Activated CD8-positive, alpha-beta T cell treated with anti-CD3 and anti-CD28 coated beads for 36 hours (primary cell): Measurements from ENCODE around the gene SLC22A8. TPM values are rescaled to one million over a fixed set of nuclear protein-coding genes. Genes with fewer than 3 reads are reported as not detected.
"Not testable (repeated sequence)": the region's sequence is repeated elsewhere in the genome, so short reads cannot be mapped to it uniquely, and the experiment has no call there.

Experiments
- ATAC-seq: fragments of 200-7000 bp; cut with Tn5 transposase; one replicate; pipeline ENCODE4 v1.10.0; 2021; ENCODE audit warnings: mild to moderate bottlenecking, moderate library complexity
- CTCF ChIA-PET: fragments of 350-600 bp; sonication (Branson Sonifier 250); formaldehyde crosslinking; loops from one replicate; lab custom pipeline; 2021; ENCODE audit warnings: antibody characterized with exemption; lab: Charles Lee
- POLR2A ChIA-PET: fragments of 350-600 bp; sonication (Branson Sonifier 250); formaldehyde crosslinking; loops from one replicate; lab custom pipeline; 2021; ENCODE audit warnings: antibody characterized with exemption; lab: Charles Lee
- DNase-seq: peaks from one replicate; pipeline ENCODE4 v3.0.0-alpha.2; 2020
- H3K27ac Mint-ChIP-seq: one replicate; pipeline ENCODE4 v1.8.0; 2021; ENCODE audit warnings: mild to moderate bottlenecking, mixed read lengths
- H3K27me3 Mint-ChIP-seq: one replicate; pipeline ENCODE4 v1.8.0; 2021; ENCODE audit warnings: mixed read lengths
- H3K36me3 Mint-ChIP-seq: one replicate; pipeline ENCODE4 v1.8.0; 2021; ENCODE audit warnings: low read depth, mixed read lengths
- H3K4me1 Mint-ChIP-seq: one replicate; pipeline ENCODE4 v1.8.0; 2021; ENCODE audit warnings: low read depth, mixed read lengths
- H3K4me3 Mint-ChIP-seq: one replicate; pipeline ENCODE4 v1.8.0; 2021; ENCODE audit warnings: mild to moderate bottlenecking, moderate library complexity, mixed read lengths
- H3K9me3 Mint-ChIP-seq: one replicate; pipeline ENCODE4 v1.8.0; 2021; ENCODE audit warnings: mixed read lengths
- intact Hi-C: fragments of 100-400 bp; cut with micrococcal nuclease; formaldehyde crosslinking; loops from one replicate; pipeline ENCODE4 v1.10.0; 2022
- total RNA-seq, 2 experiments: library from RNA; stranded (reverse); gene quantifications; one replicate each; pipeline ENCODE4 v1.2.3, GENCODE V29; 2021
- TF ChIP-seq, protein P1 (sequence below): fragments of 200-600 bp; IDR thresholded peaks from one replicate; pipeline ENCODE4 v1.8.0; 2022; ENCODE audit warnings: antibody characterized with exemption, mild to moderate bottlenecking

Gene SLC22A8, protein sequence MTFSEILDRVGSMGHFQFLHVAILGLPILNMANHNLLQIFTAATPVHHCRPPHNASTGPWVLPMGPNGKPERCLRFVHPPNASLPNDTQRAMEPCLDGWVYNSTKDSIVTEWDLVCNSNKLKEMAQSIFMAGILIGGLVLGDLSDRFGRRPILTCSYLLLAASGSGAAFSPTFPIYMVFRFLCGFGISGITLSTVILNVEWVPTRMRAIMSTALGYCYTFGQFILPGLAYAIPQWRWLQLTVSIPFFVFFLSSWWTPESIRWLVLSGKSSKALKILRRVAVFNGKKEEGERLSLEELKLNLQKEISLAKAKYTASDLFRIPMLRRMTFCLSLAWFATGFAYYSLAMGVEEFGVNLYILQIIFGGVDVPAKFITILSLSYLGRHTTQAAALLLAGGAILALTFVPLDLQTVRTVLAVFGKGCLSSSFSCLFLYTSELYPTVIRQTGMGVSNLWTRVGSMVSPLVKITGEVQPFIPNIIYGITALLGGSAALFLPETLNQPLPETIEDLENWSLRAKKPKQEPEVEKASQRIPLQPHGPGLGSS
- not detected for total RNA-seq

DNA sequence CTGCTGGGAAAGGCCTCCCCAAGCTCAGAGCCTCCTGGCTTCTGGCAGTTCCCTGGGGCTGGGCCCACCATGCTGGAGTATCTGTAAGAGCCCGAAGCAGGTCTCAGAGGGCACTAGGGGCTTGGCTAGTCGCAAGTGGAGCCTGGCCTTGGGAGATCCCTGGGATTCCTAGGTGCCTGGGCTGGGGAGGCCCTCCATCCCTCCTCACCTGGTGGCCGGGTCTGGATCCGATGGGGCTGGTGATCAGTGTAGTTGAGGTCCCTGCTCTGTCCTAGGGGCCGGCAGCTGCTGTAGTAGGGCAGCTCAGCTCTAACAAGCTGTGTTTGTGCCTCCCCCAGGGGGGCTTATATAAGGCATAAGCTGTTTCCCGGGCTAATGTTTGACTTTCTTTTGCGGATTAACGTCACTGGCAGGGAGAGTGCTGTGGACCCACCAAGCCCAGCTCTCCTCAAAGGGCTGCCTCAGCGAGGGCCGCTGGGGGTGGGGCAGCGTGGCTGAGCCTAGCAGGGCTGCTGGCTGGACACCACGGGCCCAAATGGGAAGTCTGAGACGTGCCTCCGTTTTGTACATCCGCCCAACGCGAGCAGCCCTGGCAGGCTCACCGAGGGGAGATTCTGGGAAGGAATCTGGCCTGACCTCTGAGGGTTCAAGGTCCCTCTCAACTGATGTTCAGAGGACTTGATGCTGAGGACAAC lies at the start of gene SLC22A8:
SLC22A8 (minus strand) TSS at position 321 of the 695 bp plus-strand sequence. CDS start 883 bp downstream, outside the sequence.
- intact Hi-C loops = no loop called here

DNA sequence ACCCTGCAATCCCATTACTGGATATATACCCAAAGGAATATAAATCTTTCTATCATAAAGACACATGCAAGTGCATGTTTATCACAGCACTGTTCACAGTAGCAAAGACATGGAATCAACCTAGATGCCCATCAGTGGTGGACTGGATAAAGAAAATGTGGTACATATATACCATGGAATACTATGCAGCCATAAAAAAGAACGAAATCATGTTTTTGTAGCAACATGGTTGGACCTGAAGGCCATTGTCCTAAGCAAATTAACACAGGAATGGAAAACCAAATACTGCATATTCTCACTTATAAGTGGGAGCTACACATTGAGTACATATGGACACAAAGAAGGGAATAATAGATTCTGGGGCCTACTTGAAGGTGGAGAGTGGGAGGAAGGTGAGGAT lies 30.6 kb upstream of the SLC22A8 start:
- H3K27ac Mint-ChIP-seq, CTCF ChIA-PET, ATAC-seq, intact Hi-C loops, H3K4me1 Mint-ChIP-seq, H3K9me3 Mint-ChIP-seq, H3K4me3 Mint-ChIP-seq, POLR2A ChIA-PET, H3K36me3 Mint-ChIP-seq, DNase-seq: not testable (repeated sequence)
- H3K27me3 Mint-ChIP-seq = peaks cover 27% of the 10 kb centered on the region

More for the DNA sequence above, at the start of gene SLC22A8:
- H3K9me3 Mint-ChIP-seq = no peaks in the 10 kb centered on the region
- peaks cover 5% of the 10 kb centered on the region for H3K27me3 Mint-ChIP-seq
- no peaks in the 10 kb centered on the region for H3K36me3 Mint-ChIP-seq
- ChIA-PET CTCF (interaction anchor here (0.6 to 1.3 kb wide), 4 partner anchors 8 to 110 kb away, joined by 3 to 5 read pairs (median 4); no protein-coding TSS in a partner anchor), POLR2A (no interaction called here)
- H3K27ac Mint-ChIP-seq = no peak within 1 kb of the TSS
- no peak within 1 kb of the TSS for H3K4me3 Mint-ChIP-seq
- DNase-seq (no peak), ATAC-seq (no peak)
- no peaks in the 10 kb centered on the region for H3K4me1 Mint-ChIP-seq
- TF ChIP-seq, protein P1, sequence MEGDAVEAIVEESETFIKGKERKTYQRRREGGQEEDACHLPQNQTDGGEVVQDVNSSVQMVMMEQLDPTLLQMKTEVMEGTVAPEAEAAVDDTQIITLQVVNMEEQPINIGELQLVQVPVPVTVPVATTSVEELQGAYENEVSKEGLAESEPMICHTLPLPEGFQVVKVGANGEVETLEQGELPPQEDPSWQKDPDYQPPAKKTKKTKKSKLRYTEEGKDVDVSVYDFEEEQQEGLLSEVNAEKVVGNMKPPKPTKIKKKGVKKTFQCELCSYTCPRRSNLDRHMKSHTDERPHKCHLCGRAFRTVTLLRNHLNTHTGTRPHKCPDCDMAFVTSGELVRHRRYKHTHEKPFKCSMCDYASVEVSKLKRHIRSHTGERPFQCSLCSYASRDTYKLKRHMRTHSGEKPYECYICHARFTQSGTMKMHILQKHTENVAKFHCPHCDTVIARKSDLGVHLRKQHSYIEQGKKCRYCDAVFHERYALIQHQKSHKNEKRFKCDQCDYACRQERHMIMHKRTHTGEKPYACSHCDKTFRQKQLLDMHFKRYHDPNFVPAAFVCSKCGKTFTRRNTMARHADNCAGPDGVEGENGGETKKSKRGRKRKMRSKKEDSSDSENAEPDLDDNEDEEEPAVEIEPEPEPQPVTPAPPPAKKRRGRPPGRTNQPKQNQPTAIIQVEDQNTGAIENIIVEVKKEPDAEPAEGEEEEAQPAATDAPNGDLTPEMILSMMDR = no peak

DNA sequence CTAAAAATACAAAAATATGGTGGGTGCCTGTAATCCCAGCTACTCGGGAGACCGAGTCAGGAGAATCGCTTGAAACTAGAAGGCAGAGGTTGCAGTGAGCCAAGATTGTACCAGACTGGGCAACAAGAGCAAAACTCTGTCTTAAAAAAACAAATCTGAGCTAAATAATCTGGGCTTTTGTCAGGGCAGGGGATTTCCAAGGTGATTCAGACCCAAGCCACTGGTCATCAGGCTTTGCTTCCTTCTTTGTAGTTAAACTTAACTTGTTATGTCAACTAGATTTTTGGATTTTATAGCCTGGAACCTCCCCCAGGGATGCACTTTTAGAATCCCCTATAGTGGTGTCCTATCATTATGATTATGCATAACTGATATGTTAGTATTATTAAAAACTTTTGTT lies 27.0 kb upstream of the SLC22A8 start:
- ChIA-PET POLR2A (no interaction called here), CTCF (interaction anchor here (1.4 to 1.5 kb wide), 2 partner anchors 10 to 136 kb away, joined by 3 read pairs; no protein-coding TSS in a partner anchor)
- no peak overlapping the region for H3K4me3 Mint-ChIP-seq
- no peak overlapping the region for H3K27ac Mint-ChIP-seq
- H3K27me3 Mint-ChIP-seq = peaks cover 28% of the 10 kb centered on the region
- TF ChIP-seq, protein P1 = no peak
- H3K36me3 Mint-ChIP-seq = no peaks in the 10 kb centered on the region
- no peak for ATAC-seq
- intact Hi-C loops = no loop called here
- H3K4me1 Mint-ChIP-seq = no peaks in the 10 kb centered on the region
- peaks cover 4% of the 10 kb centered on the region for H3K9me3 Mint-ChIP-seq
- no peak for DNase-seq

DNA sequence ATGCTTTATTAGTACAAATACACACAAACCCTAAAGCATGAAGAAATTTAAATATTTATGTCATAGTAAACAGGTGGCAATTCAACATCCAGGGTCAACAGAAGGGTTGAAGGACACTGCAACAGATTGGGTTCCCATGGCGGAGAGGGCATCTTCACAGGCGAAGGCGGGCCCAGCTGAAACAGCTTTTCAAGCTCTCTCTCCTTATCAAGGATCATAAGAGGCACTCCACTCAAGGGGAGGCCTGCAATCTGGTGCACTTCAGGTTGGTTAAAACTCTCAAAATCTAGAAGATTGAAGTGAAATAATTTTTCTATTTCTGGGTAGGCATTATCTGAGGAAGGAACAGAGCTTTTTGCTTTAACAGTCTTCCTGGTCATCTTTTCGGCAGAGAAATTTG lies 16.8 kb upstream of the SLC22A8 start:
- ChIA-PET POLR2A (interaction anchor here (1.4 kb wide), 1 partner anchor 127 kb away, joined by 3 read pairs; no protein-coding TSS in a partner anchor), CTCF (interaction anchor here (1.3 to 5.9 kb wide), 3 partner anchors 9 to 126 kb away, joined by 3 to 43 read pairs (median 31); no protein-coding TSS in a partner anchor)
- Mint-ChIP-seq H3K27me3 (peaks cover 12% of the 10 kb centered on the region), H3K36me3 (no peaks in the 10 kb centered on the region), H3K27ac (no peak overlapping the region), H3K4me3 (no peak overlapping the region), H3K9me3 (no peaks in the 10 kb centered on the region), H3K4me1 (no peaks in the 10 kb centered on the region)
- TF ChIP-seq, protein P1 = no peak
- DNase-seq (no peak), ATAC-seq (no peak)
- intact Hi-C loops = loop anchor here (5.0 kb wide), 1 partner anchor 180 kb away; no protein-coding TSS in a partner anchor
